HG02571 (cell line): ENCODE data around the gene ITIH3.

Source experiments
- ATAC-seq: cut with Tn5 transposase; IDR thresholded peaks from one replicate; pipeline ENCODE4 v1.9.1; 2021; ENCODE audit warnings: mild to moderate bottlenecking, moderate library complexity; ENCODE audit not compliant: unreplicated experiment

The ITIH3 gene

DNA sequence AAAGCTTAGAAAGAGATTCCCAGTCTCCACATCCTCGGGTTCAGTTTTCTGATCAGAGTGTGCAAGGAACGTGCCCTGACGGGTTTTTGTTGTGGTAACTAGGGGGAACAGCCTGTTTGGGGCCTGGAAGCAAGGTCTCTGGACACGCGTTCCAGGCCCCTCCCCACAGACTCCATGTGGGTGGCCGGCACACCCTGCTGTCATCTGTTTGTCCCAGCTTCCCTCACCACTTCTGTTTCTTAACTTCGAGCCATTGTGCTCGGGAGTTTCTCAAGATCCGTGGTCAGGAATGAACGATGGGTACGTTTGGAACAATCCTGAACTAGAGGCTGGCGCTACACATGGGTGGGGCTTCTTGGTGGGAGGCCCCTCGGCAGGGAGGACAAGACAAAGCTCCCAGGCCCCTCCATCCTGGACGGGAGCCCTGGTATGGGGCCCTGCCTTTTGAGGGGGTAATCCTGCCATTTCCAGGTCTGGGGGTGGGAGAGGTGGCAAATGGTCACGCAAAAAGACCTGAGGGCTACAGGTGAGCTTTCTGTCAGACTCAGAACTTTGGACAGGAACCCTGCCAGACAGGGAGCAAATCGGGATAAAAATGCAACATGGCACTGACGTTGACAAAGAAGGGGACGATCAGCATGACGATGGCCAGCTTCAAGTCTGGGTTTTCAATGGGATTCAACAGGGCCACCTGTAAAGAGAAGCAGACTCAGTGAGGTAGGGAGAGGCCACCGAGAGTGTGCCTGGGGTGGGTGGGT is 48.7 kb downstream of the ITIH3 start:
- no peak for ATAC-seq

GRCh38 chr3:52843881-52844280 is 49.3 kb downstream of the ITIH3 start:
- no peak for ATAC-seq

- ATAC-seq = no peak
Measured at GRCh38 chr3:52844290-52844975, 49.8 kb downstream of the ITIH3 start.

DNA sequence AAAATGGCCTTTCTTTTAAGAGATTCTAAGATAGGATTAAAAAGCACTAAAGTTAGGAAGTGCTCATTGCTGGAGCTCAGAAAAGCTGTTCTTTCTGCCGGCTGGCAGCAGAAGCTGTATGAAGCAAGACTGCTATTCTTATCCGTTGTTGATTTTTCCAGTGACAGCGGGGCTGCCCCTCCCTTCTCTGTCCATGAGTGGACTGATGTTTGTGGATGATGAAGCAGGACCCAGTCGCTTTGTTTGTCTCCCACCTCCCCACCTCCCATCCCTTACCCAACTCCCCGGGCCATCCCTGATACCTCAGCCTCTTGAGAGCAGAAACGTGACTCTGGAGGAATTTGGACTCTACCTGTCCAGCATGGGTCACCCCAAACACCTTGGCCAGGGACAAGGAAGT is 50.6 kb downstream of the ITIH3 start:
- ATAC-seq = no peak

DNA sequence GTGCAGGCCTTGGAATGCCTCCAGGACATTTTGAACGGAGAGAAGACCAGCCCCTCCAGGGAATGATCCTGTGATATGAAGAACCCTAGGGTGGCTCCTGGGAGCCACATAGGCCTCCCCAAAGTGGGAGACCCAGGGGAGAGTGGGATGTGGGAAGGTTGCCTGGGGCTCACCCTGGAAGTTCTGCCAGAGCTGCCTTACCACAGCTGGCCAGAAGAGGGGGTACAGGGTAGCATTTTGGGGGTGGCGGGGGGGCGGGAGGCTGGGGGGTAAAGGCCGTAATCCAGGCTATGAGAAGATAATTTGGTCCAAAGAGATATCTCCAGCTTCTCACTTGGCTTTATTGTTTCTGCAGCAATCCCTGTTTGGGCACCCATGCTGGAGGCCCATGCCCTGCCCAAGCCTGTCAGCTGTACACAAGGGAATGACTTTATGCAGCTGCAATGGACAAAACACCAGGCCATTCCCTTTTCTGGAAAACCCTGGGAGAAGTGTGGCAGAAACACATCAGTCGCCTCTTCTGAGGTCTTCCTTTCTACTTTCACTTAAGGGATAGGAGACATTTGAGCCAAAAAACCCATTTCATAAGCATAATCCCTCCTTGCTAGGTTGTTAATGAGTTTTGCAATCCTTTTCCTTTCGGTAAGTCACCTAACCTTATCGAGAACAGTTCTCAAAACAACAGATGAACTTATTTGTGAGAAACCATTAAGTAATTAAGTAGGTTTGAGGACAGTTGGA is 51.3 kb downstream of the ITIH3 start:
- ATAC-seq = no peak

DNA sequence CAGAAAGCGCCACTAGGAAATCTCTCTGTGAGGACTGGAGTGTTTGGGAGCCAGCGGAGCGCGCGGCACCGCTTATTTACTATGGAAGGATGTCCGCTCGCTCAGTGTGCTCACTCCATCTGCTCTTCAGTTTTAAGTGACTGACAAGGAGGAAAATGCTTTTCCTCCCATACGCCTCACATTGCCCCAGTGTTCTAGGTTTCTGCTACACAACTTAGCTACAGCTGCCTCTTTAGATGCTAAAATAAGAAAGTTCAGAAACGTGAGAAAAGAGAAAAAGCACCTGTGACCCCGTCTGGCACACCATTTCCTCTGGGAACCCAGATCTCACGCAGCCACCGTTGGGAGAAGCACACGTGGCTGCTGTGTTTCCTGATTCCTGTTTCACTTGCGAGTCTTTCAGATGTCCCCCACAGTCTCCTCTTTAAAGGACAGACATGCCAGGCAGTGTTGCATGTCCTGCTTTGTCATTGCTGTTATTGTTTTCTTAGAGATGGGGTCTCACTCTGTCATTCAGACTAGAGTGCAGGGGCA is 51.9 kb downstream of the ITIH3 start:
- no peak for ATAC-seq

GRCh38 chr3:52847241-52847640 is 52.6 kb downstream of the ITIH3 start:
- no peak for ATAC-seq

GRCh38 chr3:52847726-52848125 is 53.1 kb downstream of the ITIH3 start:
- no peak for ATAC-seq

- ATAC-seq = no peak
Measured at GRCh38 chr3:52848617-52849016, 54.0 kb downstream of the ITIH3 start.

DNA sequence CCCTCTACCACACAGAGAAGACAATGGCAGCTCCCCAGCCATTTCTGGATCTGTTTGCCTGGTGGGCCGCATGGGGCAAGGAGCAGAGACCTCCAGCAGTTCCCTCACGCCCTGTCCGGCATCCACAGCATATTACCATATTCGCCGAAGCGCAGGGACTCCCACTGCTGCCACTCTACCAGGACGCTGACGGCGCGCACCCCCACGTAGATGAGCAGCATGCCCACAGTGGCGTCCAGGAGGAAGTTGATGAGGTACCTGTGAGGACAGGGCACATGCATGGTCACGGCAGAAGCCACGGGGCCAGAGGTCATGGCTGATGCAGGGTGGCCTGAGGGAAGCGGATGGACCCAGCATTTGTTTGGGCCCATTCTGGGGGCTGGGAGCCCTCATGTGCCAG is 55.1 kb downstream of the ITIH3 start:
- no peak for ATAC-seq

- no peak for ATAC-seq
Measured at GRCh38 chr3:52851348-52851747, 56.8 kb downstream of the ITIH3 start.

DNA sequence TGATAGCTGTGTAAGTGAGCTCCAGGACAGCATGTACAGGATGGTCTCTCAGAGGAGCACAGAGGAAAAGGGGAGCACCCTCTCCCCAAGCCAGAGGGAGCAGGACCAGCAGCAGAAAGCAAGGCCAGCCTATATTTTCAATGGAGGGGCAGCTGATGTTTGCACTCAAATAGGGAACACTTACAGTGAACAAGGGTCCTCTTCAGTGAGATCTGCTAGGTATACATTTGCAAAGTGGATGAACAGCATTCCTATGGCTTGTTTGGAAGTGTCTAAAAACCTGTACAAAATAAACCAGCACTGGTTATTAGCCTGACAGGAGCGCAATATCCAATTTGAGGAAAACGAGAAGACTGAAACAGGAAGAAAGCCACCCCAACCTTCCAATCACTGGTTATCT is 57.8 kb downstream of the ITIH3 start:
- no peak for ATAC-seq

DNA sequence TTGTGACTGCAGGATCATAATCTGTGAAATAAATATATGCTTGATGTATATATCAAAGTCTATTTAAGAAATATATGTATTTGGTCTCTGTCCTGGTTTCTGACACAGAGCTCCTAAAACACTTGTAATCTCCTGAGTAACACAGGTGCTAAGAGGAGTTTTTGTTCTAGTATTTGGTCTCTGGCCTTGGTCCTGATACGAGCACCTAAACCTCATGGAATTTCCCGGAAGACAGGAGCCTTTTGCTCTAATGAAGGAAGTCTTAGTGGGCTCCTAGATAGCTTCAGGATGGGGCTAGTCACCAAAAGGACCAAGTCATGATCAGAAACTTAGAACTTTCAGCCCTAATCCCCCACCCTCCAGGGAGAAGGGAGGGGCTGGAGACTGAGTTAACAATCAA is 59.4 kb downstream of the ITIH3 start:
- ATAC-seq = no peak

GRCh38 chr3:52856666-52857065 is 62.1 kb downstream of the ITIH3 start:
- ATAC-seq = no peak

DNA sequence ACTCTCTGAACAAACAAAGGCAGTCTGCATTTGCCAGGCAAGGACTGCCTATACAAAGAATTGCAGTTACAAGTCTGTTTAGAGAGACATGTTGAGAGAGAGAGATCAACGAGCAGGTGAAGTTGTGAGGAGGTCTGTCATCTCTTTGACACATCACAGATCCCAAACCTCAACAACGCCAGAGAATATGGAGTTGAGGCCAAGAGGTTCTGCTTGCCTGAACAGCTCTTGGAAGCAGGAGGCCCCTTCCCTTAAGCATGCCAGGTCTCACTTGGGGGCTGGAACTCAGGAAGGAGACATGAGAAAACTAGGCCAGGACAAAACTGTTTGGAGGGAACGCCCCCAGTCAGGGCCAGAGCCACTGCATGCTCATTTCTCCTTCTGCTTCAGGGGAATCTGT is 62.5 kb downstream of the ITIH3 start:
- ATAC-seq = no peak

GRCh38 chr3:52857864-52858263 is 63.3 kb downstream of the ITIH3 start:
- ATAC-seq = no peak
